ENCODE results near the gene TTLL1. TPM values are rescaled to one million over a fixed set of nuclear protein-coding genes. Genes with fewer than 3 reads are reported as not detected.

Gene TTLL1
- total RNA-seq = 75.4 TPM

GRCh38 chr22:43088984-43089717 is at the start of gene TTLL1:
Gene TTLL1 (minus strand): TSS chr22:43089391. CDS start chr22:43075586, 13,805 bp downstream.
- DNase-seq (ENCODE audit: low spot score in 2 of 2) = peak; percentile 86 to 93
- FAIRE-seq = no peak

GRCh38 chr22:43136801-43137200 is 47.6 kb upstream of the TTLL1 start:
- FAIRE-seq = no peak
- DNase-seq (ENCODE audit: low spot score in 2 of 2) = no peak

GRCh38 chr22:43136255-43136654 is 47.1 kb upstream of the TTLL1 start:
- peak in 1 of 2 donors; percentile 58 for DNase-seq (ENCODE audit: low spot score in 2 of 2)
- FAIRE-seq = no peak

GRCh38 chr22:43135565-43135964 is 46.4 kb upstream of the TTLL1 start:
- DNase-seq (ENCODE audit: low spot score in 2 of 2) = no peak
- no peak for FAIRE-seq

GRCh38 chr22:43134553-43134952 is 45.4 kb upstream of the TTLL1 start:
- DNase-seq (ENCODE audit: low spot score in 2 of 2) (no peak), FAIRE-seq (no peak)

- FAIRE-seq (no peak), DNase-seq (ENCODE audit: low spot score in 2 of 2) (no peak)
These were observed 44.2 kb upstream of the TTLL1 start for GRCh38 chr22:43133401-43133800.

GRCh38 chr22:43131773-43132501 is 42.7 kb upstream of the TTLL1 start:
- FAIRE-seq = no peak
- no peak for DNase-seq (ENCODE audit: low spot score in 2 of 2)

- FAIRE-seq = no peak
- DNase-seq (ENCODE audit: low spot score in 2 of 2) = no peak
These were observed 40.5 kb upstream of the TTLL1 start for GRCh38 chr22:43129426-43130425.

- FAIRE-seq (no peak), DNase-seq (ENCODE audit: low spot score in 2 of 2) (no peak)
These were observed 39.8 kb upstream of the TTLL1 start for GRCh38 chr22:43128928-43129424.

GRCh38 chr22:43128116-43128515 is 38.9 kb upstream of the TTLL1 start:
- DNase-seq (ENCODE audit: low spot score in 2 of 2) (no peak), FAIRE-seq (no peak)

- FAIRE-seq (no peak), DNase-seq (ENCODE audit: low spot score in 2 of 2) (no peak)
These were observed 38.1 kb upstream of the TTLL1 start for GRCh38 chr22:43127166-43127908.

GRCh38 chr22:43126501-43127165 is 37.4 kb upstream of the TTLL1 start:
- no peak for FAIRE-seq

GRCh38 chr22:43118953-43119458 is 29.8 kb upstream of the TTLL1 start:
- FAIRE-seq = no peak
- no peak for DNase-seq (ENCODE audit: low spot score in 2 of 2)

More at GRCh38 chr22:43126501-43127165, 37.4 kb upstream of the TTLL1 start:
- DNase-seq (ENCODE audit: low spot score in 2 of 2) = no peak

GRCh38 chr22:43118024-43118849 is 29.0 kb upstream of the TTLL1 start:
- no peak for FAIRE-seq
- DNase-seq (ENCODE audit: low spot score in 2 of 2) = no peak

GRCh38 chr22:43116932-43117331 is 27.7 kb upstream of the TTLL1 start:
- DNase-seq (ENCODE audit: low spot score in 2 of 2) (no peak), FAIRE-seq (no peak)

GRCh38 chr22:43114958-43115357 is 25.8 kb upstream of the TTLL1 start:
- FAIRE-seq (no peak), DNase-seq (ENCODE audit: low spot score in 2 of 2) (no peak)

GRCh38 chr22:43113526-43114251 is 24.5 kb upstream of the TTLL1 start:
- FAIRE-seq (no peak), DNase-seq (ENCODE audit: low spot score in 2 of 2) (no peak)
